NB4 (cell line): Measurements from ENCODE around the gene GMCL1.

Source experiments
- CTCF ChIP-seq: IDR thresholded peaks from one replicate; pipeline ENCODE4 v1.5.1; 2012; ENCODE audit warnings: low read depth, low read length
- MAX ChIP-seq: IDR thresholded peaks from 2 replicates; pipeline ENCODE4 v1.6.1; 2011; ENCODE audit warnings: low read depth, low read length
- MYC ChIP-seq: IDR thresholded peaks from 2 replicates; pipeline ENCODE4 v1.6.1; 2011; ENCODE audit warnings: low read depth, low read length
- POLR2A ChIP-seq: IDR thresholded peaks from 2 replicates; pipeline ENCODE4 v1.6.1; 2011; ENCODE audit warnings: mild to moderate bottlenecking; ENCODE audit not compliant: insufficient read length; ENCODE audit errors: extremely low read depth

GRCh38 chr2:69848186-69848790 lies 18.8 kb downstream of the GMCL1 start:
- TF ChIP-seq MAX, result no peak
- TF ChIP-seq CTCF, result no peak
- no peak for TF ChIP-seq MYC
- no peak for TF ChIP-seq POLR2A
